DLD1 (cell line): ENCODE data around the gene STK11IP.

ENCODE experiments used
- in situ Hi-C: cut with HindIII; loops from 2 replicates; pipeline ENCODE4 v1.10.0; 2017; ENCODE audit warnings: low sequenced_read_pairs

STK11IP gene

DNA sequence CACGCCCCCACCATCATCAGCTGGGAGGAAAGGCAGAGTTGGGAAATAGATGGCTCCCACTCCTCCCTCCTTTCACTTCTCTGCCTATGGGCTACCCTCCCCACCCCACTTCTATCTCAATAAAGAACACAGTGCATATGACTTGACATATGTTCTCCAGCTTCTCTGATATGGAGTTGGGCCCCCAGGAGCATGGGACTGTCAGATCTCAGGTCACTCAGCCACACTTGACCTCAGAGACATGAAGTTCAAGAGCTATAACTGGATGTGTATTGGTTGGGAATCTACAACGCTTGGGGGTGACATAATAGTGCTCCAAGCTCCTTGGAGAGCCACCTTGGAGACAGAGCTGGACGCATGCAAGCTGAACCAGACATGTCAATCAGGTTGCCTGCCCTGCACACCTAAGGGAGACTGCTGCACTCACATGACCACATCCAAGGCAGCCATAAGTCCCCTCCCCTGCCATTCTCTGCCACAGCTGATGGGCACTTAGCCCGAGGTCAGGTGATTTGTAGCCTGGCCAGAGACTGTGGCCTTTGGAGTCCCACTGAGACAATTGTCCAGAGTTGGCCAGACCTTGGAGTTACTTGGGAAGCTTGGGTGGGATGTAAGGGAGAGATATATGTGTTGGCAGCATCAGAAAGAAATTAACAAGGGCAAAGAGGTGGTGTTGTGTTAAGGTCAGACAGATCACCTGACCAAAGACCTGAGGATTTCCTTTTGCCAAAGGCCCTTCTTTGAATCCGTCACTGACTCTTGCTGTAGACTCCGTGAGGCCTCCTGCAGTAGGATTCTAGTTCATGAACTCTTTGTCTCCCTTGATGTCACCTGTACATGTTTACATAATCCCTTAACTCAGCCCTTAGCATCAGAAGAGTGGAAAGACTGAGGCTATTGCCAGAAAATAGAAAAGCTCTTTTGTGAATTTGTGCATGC is 21.8 kb upstream of the STK11IP start:
- in situ Hi-C loops = no loop called here

DNA sequence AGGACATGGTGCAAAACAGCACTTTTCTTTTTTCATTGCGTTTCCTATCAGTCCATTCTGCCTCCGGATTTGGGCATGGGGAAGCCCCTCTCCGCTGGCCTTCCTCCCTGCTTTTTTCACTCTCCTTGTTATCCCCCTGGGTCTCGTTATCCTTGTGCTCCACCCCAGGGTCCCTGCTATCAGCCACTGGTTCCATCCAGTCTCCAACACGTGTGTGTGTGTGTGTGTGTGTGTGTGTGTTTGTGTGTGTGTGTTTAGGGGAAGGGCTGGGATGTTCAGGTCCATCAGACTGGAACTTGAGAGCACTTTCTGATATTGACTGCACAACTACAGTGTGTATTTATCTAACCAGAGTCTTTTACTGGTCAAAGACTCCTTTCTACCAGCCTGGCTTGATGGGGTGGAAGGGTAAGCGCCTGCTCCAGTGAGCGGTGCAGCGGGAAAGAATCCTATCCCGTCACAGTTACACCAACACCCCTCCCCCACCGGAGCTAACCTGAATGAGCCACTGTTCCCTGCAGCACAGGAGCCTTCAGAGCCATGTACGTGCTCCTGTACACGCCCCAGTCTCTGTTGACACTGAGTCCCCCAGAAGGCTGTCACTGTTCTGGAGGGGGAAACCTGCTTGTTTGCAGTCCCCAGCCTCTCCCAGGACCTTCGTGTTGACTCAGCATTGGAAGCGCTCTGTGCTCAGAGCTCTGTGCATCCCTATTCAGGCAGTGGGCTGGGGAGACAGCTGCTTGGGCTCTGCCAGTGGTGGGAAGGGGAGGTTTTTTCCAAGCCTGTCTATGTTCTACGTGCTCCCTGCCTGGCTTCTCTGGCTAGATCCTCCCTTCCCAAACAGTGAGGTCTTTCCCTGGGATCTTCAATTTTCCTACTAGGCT is 20.9 kb upstream of the STK11IP start:
- in situ Hi-C loops = no loop called here

DNA sequence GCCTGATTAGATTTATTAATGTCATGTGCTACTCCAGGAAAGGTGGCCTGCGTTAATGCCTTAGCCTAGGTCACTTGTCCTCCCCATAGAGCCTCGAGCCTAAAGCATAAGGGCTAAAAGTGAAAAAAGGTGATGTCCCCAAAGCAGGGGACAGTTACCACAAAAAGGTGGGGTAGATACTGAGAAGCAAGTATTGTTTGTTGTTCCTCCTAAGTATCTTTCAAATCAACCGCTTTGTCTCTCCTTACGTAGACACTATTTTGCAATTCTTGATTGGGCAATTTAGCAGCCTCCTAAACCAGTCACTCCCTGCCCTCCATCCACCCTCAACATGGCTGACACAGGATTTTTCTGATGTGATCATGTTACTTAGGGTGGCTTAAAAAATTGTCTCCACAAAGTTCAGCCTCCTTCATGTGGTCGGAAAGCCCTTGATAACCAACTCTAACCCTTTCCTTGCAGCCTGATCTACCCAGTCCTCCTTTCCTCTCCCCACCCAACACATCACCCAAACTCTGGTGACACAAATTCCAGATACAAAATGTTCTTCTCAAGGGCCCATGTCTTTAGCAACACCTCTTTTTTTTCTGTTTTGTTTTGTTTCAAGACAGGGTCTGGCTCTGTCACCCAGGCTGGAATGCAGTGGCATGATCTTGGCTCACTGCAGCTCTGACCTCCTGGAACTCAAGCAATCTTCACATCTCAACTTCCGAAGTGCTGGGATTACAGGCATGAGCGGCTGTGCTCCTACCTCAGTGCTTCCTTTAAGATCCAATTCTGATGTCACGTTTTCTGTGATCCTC is 18.6 kb upstream of the STK11IP start:
- in situ Hi-C loops = no loop called here

DNA sequence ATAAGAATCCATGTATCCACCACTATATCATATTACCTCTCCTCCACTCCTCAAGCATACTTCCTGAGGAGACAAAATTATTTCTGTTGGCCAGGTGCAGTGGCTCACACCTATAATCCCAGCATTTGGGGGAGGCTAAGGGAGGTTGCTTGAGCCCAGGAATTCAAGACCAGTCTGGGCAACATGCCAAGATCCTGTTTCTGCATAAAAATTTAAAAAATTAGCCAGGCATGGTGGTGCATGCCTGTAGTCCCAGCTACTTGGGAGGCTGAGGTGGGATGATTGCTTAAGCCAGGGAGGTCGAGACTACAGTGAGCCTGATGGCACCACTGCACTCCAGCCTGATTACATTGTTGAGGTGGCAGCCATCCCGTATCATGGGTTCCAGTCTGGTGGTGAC is 16.3 kb upstream of the STK11IP start:
- in situ Hi-C loops = loop anchor here (10.0 kb wide), 1 partner anchor 93 kb away; no protein-coding TSS in a partner anchor

DNA sequence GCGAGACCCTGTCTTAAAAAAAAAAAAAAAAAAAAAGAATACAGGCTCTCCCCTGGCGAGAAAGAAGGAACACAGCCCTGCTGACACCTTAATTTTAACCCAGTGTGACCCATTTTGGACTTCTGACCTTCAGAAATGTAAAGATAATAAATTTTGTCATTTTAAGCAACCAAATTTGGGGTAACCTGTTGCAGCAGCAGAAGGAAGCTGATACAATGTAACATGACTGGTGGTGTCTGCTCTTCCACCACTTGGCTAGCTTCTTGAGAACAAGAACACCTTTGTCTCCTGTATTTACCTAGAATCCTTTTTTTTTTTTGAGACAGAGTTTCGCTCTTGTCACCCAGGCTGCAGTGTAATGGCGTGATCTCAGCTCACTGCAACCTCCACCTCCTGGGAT is 6.6 kb upstream of the STK11IP start:
- in situ Hi-C loops = no loop called here

DNA sequence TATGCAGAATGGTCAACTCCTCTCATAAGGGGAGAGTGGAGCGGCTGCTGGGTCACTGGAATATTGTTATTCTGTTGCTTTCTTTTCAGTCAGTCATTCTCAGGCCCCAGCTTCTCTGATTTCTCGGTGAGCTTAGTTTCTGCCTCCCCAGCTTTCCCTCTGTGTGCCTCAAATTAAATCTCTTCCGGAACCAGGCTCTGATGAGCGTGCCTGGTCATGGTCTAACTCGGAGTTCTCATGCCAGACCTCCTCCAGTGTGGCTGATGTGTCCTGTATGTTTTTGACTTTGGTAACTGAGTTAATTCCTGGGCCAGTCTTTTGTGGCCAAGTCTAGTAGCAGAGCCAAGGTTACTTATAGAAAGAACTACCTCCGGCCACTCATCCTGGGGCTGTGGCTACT is 4.9 kb upstream of the STK11IP start:
- in situ Hi-C loops = no loop called here

DNA sequence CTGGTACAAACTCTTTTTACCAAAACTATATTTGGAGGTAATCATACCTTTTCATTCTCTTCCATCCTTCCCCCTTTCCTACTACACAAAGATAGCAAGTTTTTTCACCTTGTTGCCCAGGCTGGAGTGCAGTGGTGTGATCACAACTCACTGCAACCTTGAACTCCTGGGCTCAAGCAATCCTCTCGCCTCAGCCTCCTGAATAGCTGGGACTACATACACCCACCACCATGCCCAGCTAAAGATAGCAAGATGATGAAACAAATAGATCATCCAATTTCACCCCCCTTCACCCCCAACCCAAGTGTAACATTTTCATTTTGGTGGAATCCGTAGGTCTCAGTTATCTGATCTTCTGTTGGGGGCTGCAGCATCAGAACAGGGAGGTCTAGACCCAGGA is 4.5 kb upstream of the STK11IP start:
- in situ Hi-C loops = no loop called here

DNA sequence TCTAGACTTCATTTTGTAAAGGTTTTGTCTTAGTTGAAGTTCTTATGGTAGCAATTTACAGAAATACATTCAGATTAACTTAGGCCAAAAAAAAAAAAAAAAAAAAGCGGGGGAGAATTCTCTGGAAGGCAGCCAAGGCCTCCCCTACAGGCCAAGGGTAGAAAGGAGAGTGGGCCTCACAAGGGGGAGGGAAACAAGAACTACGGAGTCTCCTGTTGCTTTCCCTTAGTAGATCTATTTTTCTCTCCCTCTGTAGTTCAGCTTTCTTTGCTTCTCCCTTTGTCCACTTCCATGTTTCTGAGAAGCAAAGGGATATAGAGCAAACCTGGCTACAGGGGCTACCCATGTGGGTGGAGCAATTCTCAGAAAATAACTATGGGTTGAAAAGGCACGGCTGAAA is 2.4 kb upstream of the STK11IP start:
- in situ Hi-C loops = no loop called here

DNA sequence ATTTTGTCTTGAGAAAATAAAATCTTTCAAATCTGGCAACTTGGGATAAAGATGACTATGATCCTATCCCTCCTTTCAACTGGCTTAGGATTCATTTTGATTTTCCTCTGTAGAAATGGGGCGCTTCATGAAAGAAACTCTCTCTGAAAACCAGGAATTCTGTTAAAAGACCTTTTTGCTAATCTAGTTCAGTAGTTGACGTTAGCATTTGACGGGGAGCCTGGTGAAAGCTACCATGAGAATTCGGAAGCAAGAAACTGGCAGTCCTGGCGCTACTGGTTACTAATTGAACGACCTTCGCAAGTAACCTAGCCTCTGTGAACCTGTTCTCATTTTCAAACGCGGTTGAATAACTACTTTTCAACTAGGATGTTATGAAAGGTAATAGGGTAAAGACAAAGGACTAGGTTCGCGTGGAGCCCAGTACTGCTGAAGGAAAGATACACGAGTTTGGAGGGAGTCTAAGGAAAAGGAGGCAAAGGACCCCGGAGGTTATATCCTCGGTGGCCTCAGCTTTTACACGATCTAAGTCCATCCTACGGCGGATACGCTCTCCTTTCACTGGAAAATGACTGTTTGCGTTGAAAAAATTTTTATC is 604 bp upstream of the STK11IP start:
- in situ Hi-C loops = no loop called here

DNA sequence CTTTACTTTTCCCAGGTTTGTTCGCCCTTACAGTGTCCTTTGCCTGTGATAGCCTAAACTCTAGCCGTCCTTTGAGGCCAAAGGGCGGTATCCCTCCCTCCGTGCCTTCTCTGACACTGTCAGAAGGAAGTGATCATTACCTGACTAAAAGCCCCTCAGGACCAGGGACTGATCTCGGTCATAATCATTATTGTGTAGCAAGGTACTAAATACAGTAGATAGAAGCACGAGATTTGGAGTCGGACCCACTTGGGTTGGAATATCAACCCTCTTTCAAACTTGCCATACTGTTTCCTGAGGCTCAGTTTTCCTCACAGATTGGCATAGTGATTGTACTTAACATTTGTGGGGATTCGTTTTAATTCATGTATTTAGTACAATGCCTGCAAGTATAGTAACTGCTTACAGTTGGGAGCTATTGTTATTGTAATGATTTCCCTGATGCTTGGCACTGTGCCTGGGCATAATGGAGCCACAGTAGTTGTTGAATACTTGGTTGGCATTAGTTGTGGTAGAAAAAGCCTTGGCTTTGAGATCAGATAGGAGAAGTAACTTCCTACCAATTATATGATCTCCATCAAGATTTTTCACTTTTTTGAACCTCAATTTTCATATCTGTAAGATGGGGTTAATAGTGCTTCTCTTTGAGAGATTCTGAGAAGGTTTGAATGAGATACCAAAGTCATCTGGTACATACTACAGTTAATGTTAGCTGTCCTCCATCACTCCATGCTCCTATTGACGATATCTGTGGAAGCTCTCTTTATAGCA is 836 bp downstream of the STK11IP start:
- in situ Hi-C loops = no loop called here

DNA sequence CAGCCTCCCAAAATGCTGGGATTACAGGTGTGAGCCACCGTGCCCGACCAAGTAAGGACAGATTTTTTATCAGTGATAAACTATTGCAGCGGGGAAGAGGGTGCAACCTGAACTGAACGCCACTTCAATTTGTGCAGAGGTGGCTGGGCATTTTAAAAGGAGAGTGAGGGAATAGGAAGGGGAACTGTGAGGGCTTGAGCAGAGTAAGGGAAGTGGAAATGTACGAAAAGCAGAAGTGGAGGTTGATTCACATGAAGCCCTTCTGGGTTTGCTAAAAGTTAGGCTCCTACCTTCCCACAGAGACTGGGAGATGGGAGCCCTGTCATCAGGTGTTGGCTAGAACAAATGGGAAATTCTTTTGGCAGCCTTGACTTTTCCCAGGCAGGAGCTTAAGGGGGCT is 6.1 kb downstream of the STK11IP start:
- in situ Hi-C loops = no loop called here

DNA sequence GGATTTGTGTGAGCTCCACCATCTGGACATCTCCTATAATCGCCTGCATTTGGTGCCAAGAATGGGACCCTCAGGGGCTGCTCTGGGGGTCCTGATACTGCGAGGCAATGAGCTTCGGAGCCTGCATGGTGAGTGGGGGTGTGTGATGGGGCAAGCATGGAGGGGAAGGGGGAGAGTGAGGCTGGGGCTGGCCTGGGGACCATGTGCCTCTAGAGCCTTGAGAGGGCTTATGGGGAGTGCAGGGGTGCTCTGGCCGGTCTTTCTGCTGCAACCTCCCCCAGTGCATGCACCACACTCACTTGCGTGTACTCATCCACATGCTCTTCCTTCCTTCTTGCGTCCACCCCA is 7.9 kb downstream of the STK11IP start:
- in situ Hi-C loops = no loop called here

DNA sequence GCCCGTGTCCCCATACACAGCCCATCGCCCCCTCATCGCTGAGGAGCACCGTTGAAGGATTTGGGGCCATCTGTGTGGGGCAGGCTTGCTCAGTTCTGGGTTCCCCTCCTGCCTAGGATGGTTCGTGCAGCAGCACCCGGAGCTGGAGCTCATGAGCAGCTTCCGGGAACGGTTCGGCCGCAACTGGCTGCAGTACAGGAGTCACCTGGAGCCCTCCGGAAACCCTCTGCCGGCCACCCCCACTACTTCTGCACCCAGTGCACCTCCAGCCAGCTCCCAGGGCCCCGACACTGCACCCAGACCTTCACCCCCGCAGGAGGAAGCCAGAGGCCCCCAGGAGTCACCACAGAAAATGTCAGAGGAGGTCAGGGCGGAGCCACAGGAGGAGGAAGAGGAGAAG is 10.3 kb downstream of the STK11IP start:
- in situ Hi-C loops = no loop called here

DNA sequence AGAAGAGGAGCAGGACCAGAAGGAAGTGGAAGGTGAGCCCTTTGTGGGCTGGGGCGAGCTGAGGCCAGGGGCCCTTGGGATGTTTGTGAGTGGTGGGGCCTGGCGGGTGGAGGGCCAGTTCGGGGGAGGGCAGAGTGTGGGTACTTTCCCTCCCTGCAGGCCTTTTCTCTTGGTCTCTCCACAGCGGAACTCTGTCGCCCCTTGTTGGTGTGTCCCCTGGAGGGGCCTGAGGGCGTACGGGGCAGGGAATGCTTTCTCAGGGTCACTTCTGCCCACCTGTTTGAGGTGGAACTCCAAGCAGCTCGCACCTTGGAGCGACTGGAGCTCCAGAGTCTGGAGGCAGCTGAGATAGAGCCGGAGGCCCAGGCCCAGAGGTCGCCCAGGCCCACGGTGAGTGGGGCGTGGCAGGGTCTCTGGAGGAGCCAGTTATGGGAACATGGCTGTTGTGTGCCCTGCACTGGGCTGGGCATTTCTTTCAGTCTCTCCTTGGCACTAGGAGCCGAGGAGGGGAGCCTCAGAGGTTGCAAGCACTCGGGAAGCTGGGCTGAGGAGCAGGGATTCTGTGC is 10.8 kb downstream of the STK11IP start:
- in situ Hi-C loops = no loop called here

DNA sequence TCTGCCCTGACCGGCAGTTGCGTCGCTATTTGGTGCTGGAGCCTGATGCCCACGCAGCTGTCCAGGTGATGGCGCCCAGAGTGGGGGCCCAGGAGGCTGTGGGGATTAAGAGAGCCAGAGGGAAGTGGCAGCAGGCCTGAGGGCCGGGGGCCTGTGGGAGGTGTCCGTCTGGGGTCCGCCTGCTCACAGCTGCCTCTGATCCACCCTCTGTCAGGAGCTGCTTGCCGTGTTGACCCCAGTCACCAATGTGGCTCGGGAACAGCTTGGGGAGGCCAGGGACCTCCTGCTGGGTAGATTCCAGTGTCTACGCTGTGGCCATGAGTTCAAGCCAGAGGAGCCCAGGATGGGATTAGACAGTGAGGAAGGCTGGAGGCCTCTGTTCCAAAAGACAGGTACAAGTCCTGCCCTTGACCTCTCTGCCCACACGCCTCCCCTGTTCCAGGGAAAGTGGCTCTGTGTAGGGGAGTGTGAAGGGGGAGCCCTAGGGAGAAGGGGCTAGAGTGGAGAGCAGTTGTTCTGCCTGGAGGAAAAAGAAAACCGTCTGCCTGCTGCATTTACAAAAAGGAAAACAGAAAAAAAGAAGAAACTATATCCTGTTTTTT is 11.6 kb downstream of the STK11IP start:
- in situ Hi-C loops = no loop called here

DNA sequence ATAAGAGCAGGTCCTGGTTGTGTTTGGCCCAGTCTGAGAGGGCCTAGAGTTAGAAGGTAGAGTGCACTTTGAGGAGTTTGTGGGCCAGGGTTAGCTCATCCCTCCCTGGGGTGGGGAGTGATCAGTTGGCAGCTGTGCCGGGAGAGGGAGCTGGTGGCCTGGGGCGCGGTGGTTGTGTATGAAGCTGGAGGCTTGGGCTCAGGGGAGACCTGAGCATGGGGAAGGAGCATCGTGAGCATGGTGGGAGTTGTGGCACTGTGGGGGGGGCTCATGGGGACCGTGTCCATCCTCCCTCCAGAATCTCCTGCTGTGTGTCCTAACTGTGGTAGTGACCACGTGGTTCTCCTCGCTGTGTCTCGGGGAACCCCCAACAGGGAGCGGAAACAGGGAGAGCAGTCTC is 13.6 kb downstream of the STK11IP start:
- in situ Hi-C loops = no loop called here

DNA sequence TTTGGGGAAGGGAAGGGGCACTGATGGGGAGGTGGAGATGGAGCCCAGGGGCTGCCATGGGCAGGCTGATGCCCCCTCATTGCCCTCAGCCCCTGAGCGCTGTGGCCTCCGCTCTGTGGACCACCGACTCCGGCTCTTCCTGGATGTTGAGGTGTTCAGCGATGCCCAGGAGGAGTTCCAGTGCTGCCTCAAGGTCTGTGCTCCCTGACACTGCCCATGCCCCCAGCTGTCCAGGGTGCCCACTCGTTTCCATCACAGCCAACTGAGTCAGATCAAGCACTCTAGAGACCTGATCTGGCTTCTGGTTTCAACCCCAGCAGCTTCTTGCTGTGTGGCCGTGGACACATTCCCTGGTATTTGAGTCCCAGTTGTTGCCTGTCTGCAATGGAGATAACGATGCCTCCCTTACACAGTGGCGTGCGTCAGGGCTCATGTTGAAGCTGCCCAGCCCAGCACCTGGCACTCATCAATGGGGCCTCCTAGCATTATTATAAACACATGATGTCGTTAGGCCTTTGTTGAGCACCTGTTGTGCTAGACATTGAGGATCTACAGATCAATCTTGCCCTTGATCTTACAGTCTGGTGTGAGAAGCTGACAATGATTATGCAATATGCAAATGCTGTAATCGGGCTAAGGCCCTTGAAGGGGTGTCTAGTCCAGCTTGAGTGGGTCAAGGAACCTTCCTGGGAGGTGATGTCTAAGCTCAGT is 14.4 kb downstream of the STK11IP start:
- in situ Hi-C loops = no loop called here

DNA sequence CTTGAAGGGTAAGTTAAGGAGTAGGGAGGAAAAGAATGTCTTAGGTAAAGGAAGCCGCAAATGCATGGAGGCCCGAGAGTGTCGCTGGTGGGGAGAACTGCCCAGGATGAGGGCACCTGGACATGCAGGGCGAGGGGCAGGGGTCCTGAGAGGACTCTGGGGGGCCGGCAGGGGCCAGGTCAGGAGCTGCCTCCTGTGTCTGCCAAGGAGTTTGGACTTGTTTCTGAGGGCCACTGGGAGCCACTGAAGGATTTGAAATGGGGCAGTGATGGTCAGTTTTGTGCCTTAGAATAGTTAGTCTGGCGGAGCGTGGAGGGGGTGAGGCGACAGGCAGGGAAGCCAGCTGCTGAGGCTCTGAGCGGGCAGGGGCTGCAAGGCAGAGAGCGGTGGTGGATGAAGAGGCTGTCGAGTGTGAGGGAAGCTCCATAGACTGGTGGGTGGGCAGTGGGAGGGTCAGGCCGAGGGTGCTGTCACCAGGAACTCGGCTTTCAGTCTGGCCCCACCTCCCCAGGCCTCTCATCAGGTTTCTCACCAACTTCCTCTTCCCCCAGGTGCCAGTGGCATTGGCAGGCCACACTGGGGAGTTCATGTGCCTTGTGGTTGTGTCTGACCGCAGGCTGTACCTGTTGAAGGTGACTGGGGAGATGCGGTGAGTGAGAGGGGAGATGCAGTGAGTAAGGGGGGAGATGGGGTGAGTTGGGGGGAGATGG is 15.1 kb downstream of the STK11IP start:
- in situ Hi-C loops = no loop called here
